ENCODE measurements around the gene STXBP6. TPM values are rescaled to one million over a fixed set of nuclear protein-coding genes. Genes with fewer than 3 reads are reported as not detected.

The STXBP6 gene
- total and polyA plus RNA-seq, 2 experiments from 2014 or later = 19.7 to 29.0 TPM

- TF ChIP-seq REST (IDR thresholded peaks at IDR 0.05; ENCODE audit: unreplicated experiment) = no peak
Observed at GRCh38 chr14:25052921-25053320, 3.0 kb upstream of the STXBP6 start (continued).

GRCh38 chr14:25052385-25052784, 2.4 kb upstream of the STXBP6 start:
- Mint-ChIP-seq H3K4me3 (no peak overlapping the region), H3K27ac (no peak overlapping the region), H3K36me3 (ENCODE audit: low read depth) (no peaks in the 10 kb centered on the region; the same call in 2 of the 3 replicates), H3K4me1 (peaks cover 40% of the 10 kb centered on the region), H3K9me3 (no peaks in the 10 kb centered on the region; the same call in 2 of the 3 replicates), H3K27me3 (ENCODE audit: insufficient read depth, low read depth, poor library complexity) (peaks cover 28% of the 10 kb centered on the region)
- Histone ChIP-seq H2AFZ (no peak overlapping the region), H3K9me2 (ENCODE audit: insufficient read depth) (no peaks in the 10 kb centered on the region), H3F3A (replicated peaks; ENCODE audit: low read depth) (no peaks in the 10 kb centered on the region), H3K79me2 (replicated peaks; ENCODE audit: insufficient read depth) (0 out of 2 replicates have a peak, but pooled peaks cover 10% of the 10 kb centered on the region), H3K27me3 (ENCODE audit: insufficient read depth) (peaks cover 43% of the 10 kb centered on the region), H3K36me3 (ENCODE audit: insufficient read depth) (no peaks in the 10 kb centered on the region; the same call in 1 of the 2 replicates), H3K27ac (ENCODE audit: low read depth) (no peak overlapping the region), H4K20me1 (replicated peaks; ENCODE audit: insufficient read depth) (0 out of 2 replicates have a peak, but pooled peaks cover 5% of the 10 kb centered on the region), H3K4me3 (peak overlapping the region; percentile 21), H3K4me1 (ENCODE audit: insufficient read depth) (peaks cover 56% of the 10 kb centered on the region), H3K4me2 (peak overlapping the region; percentile 93)
- DNase-seq (ENCODE audit: low spot score) (no peak), ATAC-seq (no peak)
- TF ChIP-seq ZNF331 (CRISPR knock-in tag; IDR thresholded peaks at IDR 0.05; ENCODE audit: low read depth) (no peak), ETS1 (IDR thresholded peaks at IDR 0.05) (no peak), EZH2 (IDR thresholded peaks at IDR 0.05; ENCODE audit: low read depth, unreplicated experiment) (no peak)

- peaks cover 49% of the 10 kb centered on the region for H3K27me3 ChIP-seq (ENCODE audit: insufficient read depth)
- H3K4me3 ChIP-seq = peak overlapping the region; percentile 66
- no peak overlapping the region for H3K27ac ChIP-seq (ENCODE audit: low read depth)
- peak overlapping the region; percentile 96 for H2AFZ ChIP-seq
- Mint-ChIP-seq H3K27ac (no peak overlapping the region), H3K27me3 (ENCODE audit: insufficient read depth, low read depth, poor library complexity) (peaks cover 28% of the 10 kb centered on the region), H3K9me3 (no peaks in the 10 kb centered on the region; the same call in 2 of the 3 replicates), H3K36me3 (ENCODE audit: low read depth) (no peaks in the 10 kb centered on the region; the same call in 2 of the 3 replicates), H3K4me1 (peaks cover 30% of the 10 kb centered on the region), H3K4me3 (peak overlapping the region; percentile 87)
- DNase-seq (ENCODE audit: low spot score) = peak; percentile 59
- H3K4me1 ChIP-seq (ENCODE audit: insufficient read depth) = peaks cover 46% of the 10 kb centered on the region
- no peaks in the 10 kb centered on the region for H3F3A ChIP-seq (replicated peaks; ENCODE audit: low read depth)
- H3K4me2 ChIP-seq = peak overlapping the region; percentile 93
- peaks cover 18% of the 10 kb centered on the region for H3K79me2 ChIP-seq (replicated peaks; ENCODE audit: insufficient read depth)
- H3K36me3 ChIP-seq (ENCODE audit: insufficient read depth) = no peaks in the 10 kb centered on the region; the same call in 1 of the 2 replicates
- 0 out of 2 replicates have a peak, but pooled peaks cover 8% of the 10 kb centered on the region for H4K20me1 ChIP-seq (replicated peaks; ENCODE audit: insufficient read depth)
- TF ChIP-seq EZH2 (IDR thresholded peaks at IDR 0.05; ENCODE audit: low read depth, unreplicated experiment) = peak; percentile 22
- TF ChIP-seq EZH2phosphoT487 (IDR thresholded peaks at IDR 0.05; ENCODE audit: unreplicated experiment) = no peak
- no peaks in the 10 kb centered on the region for H3K9me2 ChIP-seq (ENCODE audit: insufficient read depth)
- peak; percentile 45 for ATAC-seq
Observed at GRCh38 chr14:25050269-25051150, 563 bp upstream of the STXBP6 start.

All from GM23338 (cell line).